Measurements from ENCODE around the gene ZNF582. TPM values are rescaled to one million over a fixed set of nuclear protein-coding genes. Genes with fewer than 3 reads are reported as not detected.

The ZNF582 gene
- total and polyA plus RNA-seq, 4 donors, result 2.5 to 4.4 (median 3.0) TPM

GRCh38 chr19:56398809-56399208 lies 5.5 kb upstream of the ZNF582 start:
- no peak for TF ChIP-seq CTCF (IDR thresholded peaks at IDR 0.05; ENCODE audit: control extremely low read depth, extremely low read depth)
- peaks cover 0 to 12% (median 0%) of the 10 kb centered on the region in 5 donors for H3K4me1 ChIP-seq (ENCODE audit: control insufficient read depth in 5 of 5, insufficient read depth in 5 of 5, low read length in 5 of 5)
- ATAC-seq (ENCODE audit: insufficient read depth, low FRiP score), result no peak
- H3K4me3 ChIP-seq, result no peak overlapping the region
- no peak for DNase-seq
- H3K36me3 ChIP-seq (ENCODE audit: control insufficient read depth in 4 of 4, insufficient read depth in 4 of 4, low read length in 4 of 4), result peaks cover 7 to 14% (median 11%) of the 10 kb centered on the region in 4 donors
- H3K9me3 ChIP-seq (ENCODE audit: control insufficient read depth in 4 of 4, insufficient read depth in 3 of 4, low read length in 3 of 4), result peaks cover 0 to 19% (median 9%) of the 10 kb centered on the region in 4 donors
- H3K27ac ChIP-seq (ENCODE audit: low read depth in 1 of 2, low read length in 1 of 2), result no peak overlapping the region
- no peak overlapping the region for H3K9ac ChIP-seq (ENCODE audit: insufficient read depth in 1 of 2, low read length in 2 of 2)
- 84 to 91% methylated on average over 5 of the region's 5 CpGs for WGBS, 2 donors
- no peaks in the 10 kb centered on the region for H3K27me3 ChIP-seq (ENCODE audit: control insufficient read depth in 3 of 3, insufficient read depth in 3 of 3, low read length in 2 of 3)

GRCh38 chr19:56383826-56384605 lies 9.3 kb downstream of the ZNF582 start:
- H3K27me3 ChIP-seq (ENCODE audit: control insufficient read depth in 3 of 3, insufficient read depth in 3 of 3, low read length in 2 of 3), result no peaks in the 10 kb centered on the region
- H3K9me3 ChIP-seq (ENCODE audit: control insufficient read depth in 4 of 4, insufficient read depth in 3 of 4, low read length in 3 of 4), result peaks cover 6 to 24% (median 14%) of the 10 kb centered on the region in 4 donors
- no peak overlapping the region for H3K27ac ChIP-seq (ENCODE audit: low read depth in 1 of 2, low read length in 1 of 2)
- H3K9ac ChIP-seq (ENCODE audit: insufficient read depth in 1 of 2, low read length in 2 of 2), result no peak overlapping the region
- H3K4me1 ChIP-seq (ENCODE audit: control insufficient read depth in 5 of 5, insufficient read depth in 5 of 5, low read length in 5 of 5), result no peaks in the 10 kb centered on the region
- peaks cover 10 to 29% (median 21%) of the 10 kb centered on the region in 4 donors for H3K36me3 ChIP-seq (ENCODE audit: control insufficient read depth in 4 of 4, insufficient read depth in 4 of 4, low read length in 4 of 4)
- TF ChIP-seq CTCF (IDR thresholded peaks at IDR 0.05; ENCODE audit: control extremely low read depth, extremely low read depth), result no peak
- WGBS, 2 donors, result 95% methylated on average over 8 of the region's 8 CpGs
- ATAC-seq (ENCODE audit: insufficient read depth, low FRiP score) (no peak), DNase-seq (no peak)
- H3K4me3 ChIP-seq, result no peak overlapping the region

GRCh38 chr19:56377105-56377924 lies 16.0 kb downstream of the ZNF582 start:
- TF ChIP-seq CTCF (IDR thresholded peaks at IDR 0.05; ENCODE audit: control extremely low read depth, extremely low read depth), result no peak
- DNase-seq, result no peak
- H3K4me1 ChIP-seq (ENCODE audit: control insufficient read depth in 5 of 5, insufficient read depth in 5 of 5, low read length in 5 of 5), result peaks cover 0 to 5% (median 0%) of the 10 kb centered on the region in 5 donors
- no peaks in the 10 kb centered on the region for H3K27me3 ChIP-seq (ENCODE audit: control insufficient read depth in 3 of 3, insufficient read depth in 3 of 3, low read length in 2 of 3)
- H3K9ac ChIP-seq (ENCODE audit: insufficient read depth in 1 of 2, low read length in 2 of 2), result no peak overlapping the region
- no peak overlapping the region for H3K27ac ChIP-seq (ENCODE audit: low read depth in 1 of 2, low read length in 1 of 2)
- no peak for ATAC-seq (ENCODE audit: insufficient read depth, low FRiP score)
- H3K36me3 ChIP-seq (ENCODE audit: control insufficient read depth in 4 of 4, insufficient read depth in 4 of 4, low read length in 4 of 4), result peaks cover 25 to 66% (median 56%) of the 10 kb centered on the region in 4 donors
- 91 to 95% methylated on average over 11 of the region's 11 CpGs for WGBS, 2 donors
- peaks cover 5 to 34% (median 26%) of the 10 kb centered on the region in 4 donors for H3K9me3 ChIP-seq (ENCODE audit: control insufficient read depth in 4 of 4, insufficient read depth in 3 of 4, low read length in 3 of 4)
- H3K4me3 ChIP-seq, result no peak overlapping the region

All from lung (tissue), 12 donors.